Measurements from ENCODE around the gene MEAF6. TPM values are rescaled to one million over a fixed set of nuclear protein-coding genes. Genes with fewer than 3 reads are reported as not detected.
A peak's percentile ranks its signal among the peaks of the same experiment; 100 is the strongest.

Gene MEAF6
- total and polyA plus RNA-seq, 3 experiments from 2014 or later: 102 to 163 (median 113) TPM

GRCh38 chr1:37487619-37487984, 27.0 kb downstream of the MEAF6 start:
- Histone ChIP-seq H3K36me3 (ENCODE audit: insufficient read depth, low read length) (peaks cover 5% of the 10 kb centered on the region), H3K27ac (ENCODE audit: low read depth, low read length) (no peak overlapping the region), H3K4me3 (ENCODE audit: low read length) (no peak overlapping the region), H3K4me1 (ENCODE audit: insufficient read depth, low read length) (peaks cover 8% of the 10 kb centered on the region), H3K27me3 (ENCODE audit: insufficient read depth, low read length, poor library complexity, severe bottlenecking) (no peaks in the 10 kb centered on the region), H3K9me3 (ENCODE audit: low read length) (no peaks in the 10 kb centered on the region)
- CTCF ChIA-PET: interaction anchor here (0.9 to 9.1 kb wide), 17 partner anchors 9 to 205 kb away, joined by 3 to 246 read pairs (median 10); partner anchors contain the start of genes CDCA8, MEAF6 and ZC3H12A
- Mint-ChIP-seq H3K27me3 (no peaks in the 10 kb centered on the region), H3K4me3 (no peak overlapping the region), H3K36me3 (peaks cover 2 to 61% (median 4%) of the 10 kb centered on the region in 3 donors), H3K9me3 (no peaks in the 10 kb centered on the region), H3K27ac (peak overlapping the region; percentile 59 to 89 (median 77)), H3K4me1 (peaks cover 12 to 24% (median 13%) of the 10 kb centered on the region in 3 donors)
- DNase-seq: no peak
- POLR2A ChIA-PET: interaction anchor here (2.3 to 4.5 kb wide), 3 partner anchors 9 to 27 kb away, joined by 6 to 45 read pairs (median 26); partner anchors contain the start of genes MEAF6 and ZC3H12A

GRCh38 chr1:37486680-37487618, 27.6 kb downstream of the MEAF6 start:
- Mint-ChIP-seq H3K36me3 (peaks cover 5 to 62% (median 6%) of the 10 kb centered on the region in 3 donors), H3K9me3 (no peaks in the 10 kb centered on the region), H3K4me3 (no peak overlapping the region), H3K27me3 (no peaks in the 10 kb centered on the region), H3K4me1 (peaks cover 12 to 31% (median 15%) of the 10 kb centered on the region in 3 donors), H3K27ac (peak overlapping the region; percentile 59 to 95 (median 77))
- H3K27ac ChIP-seq (ENCODE audit: low read depth, low read length): no peak overlapping the region
- peaks cover 10% of the 10 kb centered on the region for H3K36me3 ChIP-seq (ENCODE audit: insufficient read depth, low read length)
- ChIA-PET CTCF (interaction anchor here (0.7 to 9.1 kb wide), 20 partner anchors 10 to 205 kb away, joined by 3 to 246 read pairs (median 8); partner anchors contain the start of genes CDCA8, MEAF6 and ZC3H12A), POLR2A (interaction anchor here (0.5 to 4.5 kb wide), 4 partner anchors 9 to 28 kb away, joined by 3 to 45 read pairs (median 16); partner anchors contain the start of genes MEAF6 and ZC3H12A)
- H3K9me3 ChIP-seq (ENCODE audit: low read length): no peaks in the 10 kb centered on the region
- peaks cover 8% of the 10 kb centered on the region for H3K4me1 ChIP-seq (ENCODE audit: insufficient read depth, low read length)
- DNase-seq: peak; percentile 69 to 83 (median 74)
- H3K4me3 ChIP-seq (ENCODE audit: low read length): no peak overlapping the region
- no peaks in the 10 kb centered on the region for H3K27me3 ChIP-seq (ENCODE audit: insufficient read depth, low read length, poor library complexity, severe bottlenecking)

GRCh38 chr1:37485902-37486679, 28.5 kb downstream of the MEAF6 start:
- Mint-ChIP-seq H3K27me3 (no peaks in the 10 kb centered on the region), H3K27ac (peak overlapping the region; percentile 23 to 95 (median 78)), H3K4me3 (peak overlapping the region in 1 of 7 donors; percentile 42), H3K4me1 (peaks cover 12 to 39% (median 19%) of the 10 kb centered on the region in 3 donors), H3K9me3 (no peaks in the 10 kb centered on the region), H3K36me3 (peaks cover 5 to 66% (median 8%) of the 10 kb centered on the region in 3 donors)
- no peak overlapping the region for H3K27ac ChIP-seq (ENCODE audit: low read depth, low read length)
- H3K4me3 ChIP-seq (ENCODE audit: low read length): no peak overlapping the region
- H3K9me3 ChIP-seq (ENCODE audit: low read length): no peaks in the 10 kb centered on the region
- POLR2A ChIA-PET: interaction anchor here (1.3 to 4.5 kb wide), 4 partner anchors 8 to 322 kb away, joined by 5 to 45 read pairs (median 16); partner anchors contain the start of genes C1orf122, MEAF6, YRDC and ZC3H12A
- H3K27me3 ChIP-seq (ENCODE audit: insufficient read depth, low read length, poor library complexity, severe bottlenecking): no peaks in the 10 kb centered on the region
- CTCF ChIA-PET: interaction anchor here (1.2 to 9.1 kb wide), 13 partner anchors 10 to 204 kb away, joined by 3 to 246 read pairs (median 14); partner anchors contain the start of genes MEAF6 and ZC3H12A
- peaks cover 14% of the 10 kb centered on the region for H3K4me1 ChIP-seq (ENCODE audit: insufficient read depth, low read length)
- H3K36me3 ChIP-seq (ENCODE audit: insufficient read depth, low read length): peaks cover 19% of the 10 kb centered on the region
- no peak for DNase-seq

GRCh38 chr1:37484325-37485051, 30.1 kb downstream of the MEAF6 start:
- Mint-ChIP-seq H3K4me3 (peak overlapping the region in 1 of 7 donors; percentile 45), H3K4me1 (peaks cover 21 to 55% (median 29%) of the 10 kb centered on the region in 3 donors), H3K27me3 (no peaks in the 10 kb centered on the region), H3K36me3 (peaks cover 4 to 71% (median 7%) of the 10 kb centered on the region in 3 donors), H3K27ac (peak overlapping the region in 7 of 8 donors; percentile 12 to 89 (median 61)), H3K9me3 (no peaks in the 10 kb centered on the region)
- peaks cover 29% of the 10 kb centered on the region for H3K4me1 ChIP-seq (ENCODE audit: insufficient read depth, low read length)
- peaks cover 33% of the 10 kb centered on the region for H3K36me3 ChIP-seq (ENCODE audit: insufficient read depth, low read length)
- no peaks in the 10 kb centered on the region for H3K27me3 ChIP-seq (ENCODE audit: insufficient read depth, low read length, poor library complexity, severe bottlenecking)
- H3K27ac ChIP-seq (ENCODE audit: low read depth, low read length): no peak overlapping the region
- H3K9me3 ChIP-seq (ENCODE audit: low read length): no peaks in the 10 kb centered on the region
- DNase-seq: no peak
- CTCF ChIA-PET: interaction anchor here (1.2 to 9.1 kb wide), 5 partner anchors 9 to 35 kb away, joined by 3 to 246 read pairs (median 37); partner anchors contain the start of gene ZC3H12A
- H3K4me3 ChIP-seq (ENCODE audit: low read length): no peak overlapping the region
- POLR2A ChIA-PET: interaction anchor here (0.7 to 4.5 kb wide), 3 partner anchors 10 to 905 kb away, joined by 5 to 45 read pairs (median 5); partner anchors contain the start of genes C1orf122, YRDC and ZC3H12A

- Histone ChIP-seq H3K27me3 (ENCODE audit: insufficient read depth, low read length, poor library complexity, severe bottlenecking) (no peaks in the 10 kb centered on the region), H3K4me1 (ENCODE audit: insufficient read depth, low read length) (peaks cover 35% of the 10 kb centered on the region), H3K4me3 (ENCODE audit: low read length) (no peak overlapping the region), H3K9me3 (ENCODE audit: low read length) (no peaks in the 10 kb centered on the region), H3K27ac (ENCODE audit: low read depth, low read length) (no peak overlapping the region), H3K36me3 (ENCODE audit: insufficient read depth, low read length) (peaks cover 33% of the 10 kb centered on the region)
- POLR2A ChIA-PET: interaction anchor here (4.5 kb wide), 1 partner anchor 10 kb away, joined by 45 read pairs; the partner anchor contains the start of gene ZC3H12A
- Mint-ChIP-seq H3K27ac (peak overlapping the region in 6 of 8 donors; percentile 37 to 89 (median 70)), H3K36me3 (peaks cover 4 to 73% (median 9%) of the 10 kb centered on the region in 3 donors), H3K9me3 (no peaks in the 10 kb centered on the region), H3K4me3 (peak overlapping the region in 1 of 7 donors; percentile 45), H3K27me3 (no peaks in the 10 kb centered on the region), H3K4me1 (peaks cover 28 to 61% (median 32%) of the 10 kb centered on the region in 3 donors)
- CTCF ChIA-PET: interaction anchor here (4.8 to 9.1 kb wide), 2 partner anchors 8 to 27 kb away, joined by 160 to 246 read pairs; partner anchors contain the start of gene ZC3H12A
- no peak for DNase-seq
Measured at GRCh38 chr1:37483785-37484184, 30.8 kb downstream of the MEAF6 start.

- Mint-ChIP-seq H3K27ac (peak overlapping the region in 7 of 8 donors; percentile 16 to 99 (median 90)), H3K4me1 (peaks cover 36 to 68% (median 37%) of the 10 kb centered on the region in 3 donors), H3K27me3 (no peaks in the 10 kb centered on the region), H3K36me3 (peaks cover 4 to 73% (median 9%) of the 10 kb centered on the region in 3 donors), H3K9me3 (no peaks in the 10 kb centered on the region), H3K4me3 (peak overlapping the region in 2 of 7 donors; percentile 23 to 53)
- Histone ChIP-seq H3K9me3 (ENCODE audit: low read length) (no peaks in the 10 kb centered on the region), H3K36me3 (ENCODE audit: insufficient read depth, low read length) (peaks cover 40% of the 10 kb centered on the region), H3K27me3 (ENCODE audit: insufficient read depth, low read length, poor library complexity, severe bottlenecking) (no peaks in the 10 kb centered on the region), H3K4me3 (ENCODE audit: low read length) (no peak overlapping the region), H3K4me1 (ENCODE audit: insufficient read depth, low read length) (peaks cover 42% of the 10 kb centered on the region), H3K27ac (ENCODE audit: low read depth, low read length) (no peak overlapping the region)
- no peak for DNase-seq
- ChIA-PET CTCF (interaction anchor here (0.7 to 1.0 kb wide), 2 partner anchors 9 to 29 kb away, joined by 3 read pairs; partner anchors contain the start of gene ZC3H12A), POLR2A (no interaction called here)
Measured at GRCh38 chr1:37482796-37483744, 31.5 kb downstream of the MEAF6 start.

Measured in CD8-positive, alpha-beta memory T cell (primary cell).